ENCODE measurements around the gene XIAP. TPM values are rescaled to one million over a fixed set of nuclear protein-coding genes. Genes with fewer than 3 reads are reported as not detected.
A peak's percentile ranks its signal among the peaks of the same experiment; 100 is the strongest.
"Not testable (repeated sequence)": the region's sequence is repeated elsewhere in the genome, so short reads cannot be mapped to it uniquely, and the experiment has no call there.

XIAP gene
- total RNA-seq, 1 donor from 2014 or later, result 22.9 TPM

DNA sequence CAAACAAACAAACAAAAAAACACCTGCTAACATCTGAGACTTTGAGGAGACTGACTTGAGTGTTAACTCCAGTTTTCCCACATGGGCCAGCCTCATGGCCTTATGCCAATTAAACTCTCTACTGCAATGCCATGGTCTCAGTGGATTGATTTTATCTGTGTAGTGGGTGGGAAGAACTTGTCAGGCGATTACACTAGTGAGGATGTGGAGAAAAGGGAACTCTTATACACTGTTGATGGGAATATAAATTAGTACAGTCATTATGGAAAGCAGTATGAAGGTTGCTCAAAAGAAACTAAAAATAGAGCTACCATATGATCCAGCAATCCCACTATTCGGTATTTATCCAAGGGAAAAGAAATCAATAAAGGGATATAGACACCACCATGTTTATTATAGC lies 12.8 kb upstream of the XIAP start:
- intact Hi-C loops (cut with DNase I), result no loop called here
- Histone ChIP-seq H3K36me3 (no peaks in the 10 kb centered on the region), H3K27me3 (no peaks in the 10 kb centered on the region), H3K27ac (no peak overlapping the region), H3K4me3 (no peak overlapping the region), H3K9me3 (no peaks in the 10 kb centered on the region), H3K4me1 (no peaks in the 10 kb centered on the region)
- TF ChIP-seq, protein P1, sequence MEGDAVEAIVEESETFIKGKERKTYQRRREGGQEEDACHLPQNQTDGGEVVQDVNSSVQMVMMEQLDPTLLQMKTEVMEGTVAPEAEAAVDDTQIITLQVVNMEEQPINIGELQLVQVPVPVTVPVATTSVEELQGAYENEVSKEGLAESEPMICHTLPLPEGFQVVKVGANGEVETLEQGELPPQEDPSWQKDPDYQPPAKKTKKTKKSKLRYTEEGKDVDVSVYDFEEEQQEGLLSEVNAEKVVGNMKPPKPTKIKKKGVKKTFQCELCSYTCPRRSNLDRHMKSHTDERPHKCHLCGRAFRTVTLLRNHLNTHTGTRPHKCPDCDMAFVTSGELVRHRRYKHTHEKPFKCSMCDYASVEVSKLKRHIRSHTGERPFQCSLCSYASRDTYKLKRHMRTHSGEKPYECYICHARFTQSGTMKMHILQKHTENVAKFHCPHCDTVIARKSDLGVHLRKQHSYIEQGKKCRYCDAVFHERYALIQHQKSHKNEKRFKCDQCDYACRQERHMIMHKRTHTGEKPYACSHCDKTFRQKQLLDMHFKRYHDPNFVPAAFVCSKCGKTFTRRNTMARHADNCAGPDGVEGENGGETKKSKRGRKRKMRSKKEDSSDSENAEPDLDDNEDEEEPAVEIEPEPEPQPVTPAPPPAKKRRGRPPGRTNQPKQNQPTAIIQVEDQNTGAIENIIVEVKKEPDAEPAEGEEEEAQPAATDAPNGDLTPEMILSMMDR (IDR thresholded peaks at IDR 0.05), result no peak
- no peak for DNase-seq (ENCODE audit: low spot score in 2 of 2)

DNA sequence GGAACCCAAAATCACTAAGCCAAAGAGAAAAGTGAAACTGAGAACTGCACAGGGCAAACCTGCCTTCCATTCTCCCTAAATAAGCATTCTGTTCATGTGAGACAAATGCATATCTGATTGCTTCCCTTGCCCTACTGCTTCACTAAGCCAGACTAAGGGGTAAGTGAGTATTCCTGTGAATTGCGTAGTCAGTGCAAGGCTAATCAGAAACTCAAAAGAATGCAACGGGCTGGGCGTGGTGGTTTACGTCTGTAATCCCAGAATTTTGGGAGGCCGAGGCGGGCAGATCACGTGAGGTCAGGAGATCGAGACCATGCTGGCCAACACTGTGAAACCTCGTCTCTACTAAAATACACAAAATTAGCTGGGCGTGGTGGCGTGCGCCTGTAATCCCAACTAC lies 10.8 kb upstream of the XIAP start:
- TF ChIP-seq, protein P1 (IDR thresholded peaks at IDR 0.05), result no peak
- peak in 1 of 2 donors; percentile 56 for DNase-seq (ENCODE audit: low spot score in 2 of 2)
- H3K27me3 ChIP-seq, result no peaks in the 10 kb centered on the region
- H3K27ac ChIP-seq, result no peak overlapping the region
- H3K4me1 ChIP-seq, result no peaks in the 10 kb centered on the region
- no peaks in the 10 kb centered on the region for H3K9me3 ChIP-seq
- no peak overlapping the region for H3K4me3 ChIP-seq
- H3K36me3 ChIP-seq, result no peaks in the 10 kb centered on the region
- intact Hi-C loops (cut with DNase I), result no loop called here

DNA sequence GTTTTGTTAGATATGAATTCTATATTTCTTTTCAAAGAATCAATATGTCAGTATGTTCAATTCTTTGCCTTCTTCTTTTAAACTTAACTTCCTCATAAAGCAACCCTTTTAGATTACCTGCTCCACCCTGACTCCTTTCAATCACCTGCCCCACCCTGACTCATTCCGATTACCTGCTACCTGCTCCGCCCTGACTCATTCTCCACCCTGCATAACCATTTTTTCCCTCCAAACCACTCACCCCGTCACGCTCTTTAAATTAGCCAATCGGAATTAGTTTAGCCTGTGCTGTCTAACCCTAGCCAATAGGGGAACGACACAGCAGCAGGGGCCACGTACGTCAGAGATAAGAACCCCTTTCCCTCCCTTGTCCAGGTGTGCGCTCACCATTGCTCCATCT lies 9.9 kb upstream of the XIAP start:
- H3K4me3 ChIP-seq; H3K27ac ChIP-seq; intact Hi-C loops (cut with DNase I); H3K36me3 ChIP-seq; H3K27me3 ChIP-seq; H3K9me3 ChIP-seq; H3K4me1 ChIP-seq: not testable (repeated sequence)
- peak in 1 of 2 donors; percentile 15 for DNase-seq (ENCODE audit: low spot score in 2 of 2)

DNA sequence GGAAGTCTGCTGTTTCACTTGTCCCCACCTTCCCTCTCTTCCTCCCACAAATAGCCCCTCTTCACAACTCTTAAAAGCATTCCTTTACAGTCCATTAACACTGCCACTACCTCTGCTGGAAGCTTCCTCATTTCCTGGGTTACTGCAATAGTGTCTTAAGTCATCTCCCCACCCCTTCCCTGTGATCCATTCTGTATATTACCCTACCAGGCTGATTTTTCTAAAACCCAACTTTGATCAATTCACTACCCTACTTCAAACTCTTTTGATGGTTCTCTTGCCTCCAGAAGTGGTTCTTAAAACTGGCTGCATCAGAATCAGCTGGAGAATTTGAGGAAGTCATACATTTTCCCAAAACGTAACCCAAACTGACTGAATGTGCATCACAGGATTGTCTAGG lies 8.8 kb upstream of the XIAP start:
- H3K27me3 ChIP-seq, result no peaks in the 10 kb centered on the region
- TF ChIP-seq, protein P1 (IDR thresholded peaks at IDR 0.05), result no peak
- H3K4me1 ChIP-seq, result no peaks in the 10 kb centered on the region
- no peaks in the 10 kb centered on the region for H3K36me3 ChIP-seq
- intact Hi-C loops (cut with DNase I), result no loop called here
- H3K27ac ChIP-seq, result no peak overlapping the region
- no peak for DNase-seq (ENCODE audit: low spot score in 2 of 2)
- H3K4me3 ChIP-seq, result no peak overlapping the region
- no peaks in the 10 kb centered on the region for H3K9me3 ChIP-seq

DNA sequence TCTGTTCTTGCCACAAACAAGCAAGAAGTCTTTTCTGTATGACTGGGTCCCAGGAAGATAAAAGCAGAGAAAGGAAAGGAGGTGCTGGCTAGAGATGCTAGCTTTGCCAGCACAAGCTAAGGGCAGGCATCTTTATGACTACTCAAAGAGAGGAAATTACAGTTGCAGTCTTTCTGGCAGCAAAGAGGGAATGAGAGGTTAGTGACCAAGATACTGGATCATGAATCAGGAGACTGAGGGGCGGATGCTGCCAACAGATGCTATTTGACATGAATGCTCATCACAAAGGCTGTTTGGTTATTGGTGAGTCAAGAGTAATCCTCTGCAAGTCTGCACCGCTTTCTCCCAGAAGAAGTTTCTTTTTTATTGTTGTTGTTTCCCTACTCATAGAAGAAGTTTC lies 5.5 kb upstream of the XIAP start:
- intact Hi-C loops (cut with DNase I), result no loop called here
- H3K36me3 ChIP-seq, result no peaks in the 10 kb centered on the region
- DNase-seq (ENCODE audit: low spot score in 2 of 2), result no peak
- no peaks in the 10 kb centered on the region for H3K27me3 ChIP-seq
- TF ChIP-seq, protein P1 (IDR thresholded peaks at IDR 0.05), result no peak
- no peak overlapping the region for H3K27ac ChIP-seq
- no peaks in the 10 kb centered on the region for H3K9me3 ChIP-seq
- H3K4me3 ChIP-seq, result no peak overlapping the region
- H3K4me1 ChIP-seq, result no peaks in the 10 kb centered on the region

DNA sequence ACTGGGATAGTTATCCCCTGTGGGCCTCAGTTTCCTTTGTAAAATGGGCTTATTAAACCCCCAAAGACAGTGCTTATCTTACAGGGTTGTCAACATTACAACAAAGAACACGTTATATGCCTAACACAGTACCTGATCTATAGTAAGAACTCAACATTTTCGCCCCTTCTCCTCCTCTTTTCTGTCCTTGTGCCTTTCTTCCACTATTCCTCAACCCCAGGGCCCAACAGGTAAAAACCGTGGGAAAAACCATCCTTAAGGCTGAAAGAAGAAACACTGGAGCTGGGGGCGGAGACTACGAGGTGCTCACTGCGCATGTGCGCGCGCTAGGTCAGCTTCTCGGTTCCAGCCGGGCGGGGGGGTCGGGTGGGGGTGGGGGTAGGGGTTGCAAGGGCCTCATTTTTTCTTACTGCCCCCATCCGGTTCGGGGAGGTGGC lies 426 bp upstream of the XIAP start:
- intact Hi-C loops (cut with DNase I), result loop anchor here (2.0 to 5.0 kb wide), 2 partner anchors 23 to 118 kb away; no protein-coding TSS in a partner anchor

More for the DNA sequence above, 426 bp upstream of the XIAP start:
- Histone ChIP-seq H3K27me3 (no peaks in the 10 kb centered on the region), H3K9me3 (no peaks in the 10 kb centered on the region), H3K4me3 (peak overlapping the region; percentile 60 to 76), H3K27ac (peak overlapping the region; percentile 91 to 97), H3K36me3 (no peaks in the 10 kb centered on the region), H3K4me1 (no peaks in the 10 kb centered on the region)
- TF ChIP-seq, protein P1 (IDR thresholded peaks at IDR 0.05), result no peak
- peak in 1 of 2 donors; percentile 15 for DNase-seq (ENCODE audit: low spot score in 2 of 2)

Measured in ascending aorta (tissue), 2 donors.